Right atrium auricular region (tissue), 2 donors: ENCODE data around the gene GTF3C5. TPM values are rescaled to one million over a fixed set of nuclear protein-coding genes. Genes with fewer than 3 reads are reported as not detected.
A peak's percentile ranks its signal among the peaks of the same experiment; 100 is the strongest.
"Not testable (repeated sequence)": the region's sequence is repeated elsewhere in the genome, so short reads cannot be mapped to it uniquely, and the experiment has no call there.

Experiments
- DNase-seq: peaks from one replicate; pipeline ENCODE4 v3.0.0-alpha.2; 2019; ENCODE audit warnings: low spot score
- H3K27ac ChIP-seq, 2 donors: fragments of 200-600 bp; sonication (generic); 1 replicate in 1 of 2; 2 replicates in 1 of 2; pipeline ENCODE4 v1.5.1; 2016 to 2019
- H3K27me3 ChIP-seq, 2 donors: fragments of 200-600 bp; sonication (generic); one replicate each; pipeline versions ENCODE4 v1.5.1 to v1.6.0; 2017 to 2019
- H3K36me3 ChIP-seq: fragments of 200-600 bp; sonication (generic); one replicate; pipeline ENCODE4 v1.5.1; 2016
- H3K4me1 ChIP-seq, 2 donors: fragments of 200-600 bp; sonication (generic); one replicate each; pipeline versions ENCODE4 v1.5.1 to v1.6.0; 2017 to 2019
- H3K4me3 ChIP-seq, 2 donors: fragments of 200-600 bp; sonication (generic); 1 replicate in 1 of 2; 2 replicates in 1 of 2; pipeline ENCODE4 v1.5.1; 2017 to 2019; ENCODE audit warnings: mild to moderate bottlenecking in 1 of 2, moderate library complexity in 1 of 2
- H3K9me3 ChIP-seq, 2 donors: fragments of 200-600 bp; sonication (generic); one replicate each; pipeline ENCODE4 v1.5.1; 2019
- total RNA-seq, 2 donors: library from RNA; depleted of rRNA; stranded (reverse); fragments of >200 nt; gene quantifications; one replicate each; pipeline ENCODE4 v1.1.0, GENCODE V29; 2016
- TF ChIP-seq, protein P1 (sequence below), 2 donors: fragments of 200-600 bp; sonication (generic); IDR thresholded peaks; one replicate each; pipeline ENCODE4 v1.5.1; 2019; ENCODE audit warnings: antibody characterized with exemption in 2 of 2

The GTF3C5 gene
- total RNA-seq, 2 donors from 2014 or later: 30.5 to 31.1 TPM

DNA sequence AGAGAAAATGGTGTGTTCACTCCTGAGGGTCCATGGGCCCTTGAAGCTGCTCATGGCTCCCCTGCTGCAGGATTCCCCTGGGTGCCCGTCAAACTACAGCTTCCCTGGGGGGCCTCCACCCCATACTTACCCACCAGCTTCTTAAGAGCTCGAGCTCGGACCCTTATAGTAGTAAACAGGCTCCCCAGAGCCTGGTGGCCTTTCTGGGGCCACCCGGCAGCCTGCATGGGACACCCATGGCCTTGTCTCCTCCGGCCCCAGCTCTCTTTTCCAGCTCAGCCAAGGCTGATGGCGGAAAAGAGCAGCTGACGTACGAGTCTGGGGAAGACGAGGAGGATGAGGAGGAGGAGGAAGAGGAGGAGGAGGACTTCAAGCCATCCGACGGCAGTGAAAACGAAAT lies 26.8 kb downstream of the GTF3C5 start:
- Histone ChIP-seq H3K27ac (peak overlapping the region in 1 of 2 donors; percentile 46), H3K4me3 (no peak overlapping the region), H3K36me3 (peaks cover 44% of the 10 kb centered on the region), H3K4me1 (peaks cover 0 to 42% of the 10 kb centered on the region in 2 donors), H3K9me3 (no peaks in the 10 kb centered on the region), H3K27me3 (no peaks in the 10 kb centered on the region)
- no peak for DNase-seq
- TF ChIP-seq, protein P1, sequence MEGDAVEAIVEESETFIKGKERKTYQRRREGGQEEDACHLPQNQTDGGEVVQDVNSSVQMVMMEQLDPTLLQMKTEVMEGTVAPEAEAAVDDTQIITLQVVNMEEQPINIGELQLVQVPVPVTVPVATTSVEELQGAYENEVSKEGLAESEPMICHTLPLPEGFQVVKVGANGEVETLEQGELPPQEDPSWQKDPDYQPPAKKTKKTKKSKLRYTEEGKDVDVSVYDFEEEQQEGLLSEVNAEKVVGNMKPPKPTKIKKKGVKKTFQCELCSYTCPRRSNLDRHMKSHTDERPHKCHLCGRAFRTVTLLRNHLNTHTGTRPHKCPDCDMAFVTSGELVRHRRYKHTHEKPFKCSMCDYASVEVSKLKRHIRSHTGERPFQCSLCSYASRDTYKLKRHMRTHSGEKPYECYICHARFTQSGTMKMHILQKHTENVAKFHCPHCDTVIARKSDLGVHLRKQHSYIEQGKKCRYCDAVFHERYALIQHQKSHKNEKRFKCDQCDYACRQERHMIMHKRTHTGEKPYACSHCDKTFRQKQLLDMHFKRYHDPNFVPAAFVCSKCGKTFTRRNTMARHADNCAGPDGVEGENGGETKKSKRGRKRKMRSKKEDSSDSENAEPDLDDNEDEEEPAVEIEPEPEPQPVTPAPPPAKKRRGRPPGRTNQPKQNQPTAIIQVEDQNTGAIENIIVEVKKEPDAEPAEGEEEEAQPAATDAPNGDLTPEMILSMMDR (IDR thresholded peaks at IDR 0.05): no peak

DNA sequence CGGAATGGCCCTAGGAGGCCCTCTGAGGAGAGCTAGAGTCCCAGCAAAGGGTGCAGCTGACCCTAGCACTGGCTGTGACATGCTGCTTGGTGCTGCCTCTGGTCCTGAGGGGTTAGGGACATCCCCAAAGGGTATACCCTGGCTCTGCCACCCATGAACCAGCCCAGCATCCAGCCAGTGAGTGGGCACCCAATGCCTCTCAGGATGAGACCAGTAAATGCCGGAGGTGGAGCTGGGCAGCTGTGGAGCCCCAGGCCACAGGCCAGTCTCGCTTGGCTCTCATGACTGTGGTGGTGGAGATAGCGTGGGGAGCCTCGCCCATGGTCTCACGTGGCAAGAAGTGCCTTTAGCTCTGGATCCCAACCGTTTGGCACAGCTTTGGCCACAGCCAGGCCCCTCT lies 27.3 kb downstream of the GTF3C5 start:
- TF ChIP-seq, protein P1 (IDR thresholded peaks at IDR 0.05): no peak
- DNase-seq: no peak
- Histone ChIP-seq H3K27ac (peak overlapping the region in 1 of 2 donors; percentile 46), H3K4me1 (peaks cover 0 to 42% of the 10 kb centered on the region in 2 donors), H3K36me3 (peaks cover 43% of the 10 kb centered on the region), H3K4me3 (no peak overlapping the region), H3K27me3 (no peaks in the 10 kb centered on the region), H3K9me3 (no peaks in the 10 kb centered on the region)

DNA sequence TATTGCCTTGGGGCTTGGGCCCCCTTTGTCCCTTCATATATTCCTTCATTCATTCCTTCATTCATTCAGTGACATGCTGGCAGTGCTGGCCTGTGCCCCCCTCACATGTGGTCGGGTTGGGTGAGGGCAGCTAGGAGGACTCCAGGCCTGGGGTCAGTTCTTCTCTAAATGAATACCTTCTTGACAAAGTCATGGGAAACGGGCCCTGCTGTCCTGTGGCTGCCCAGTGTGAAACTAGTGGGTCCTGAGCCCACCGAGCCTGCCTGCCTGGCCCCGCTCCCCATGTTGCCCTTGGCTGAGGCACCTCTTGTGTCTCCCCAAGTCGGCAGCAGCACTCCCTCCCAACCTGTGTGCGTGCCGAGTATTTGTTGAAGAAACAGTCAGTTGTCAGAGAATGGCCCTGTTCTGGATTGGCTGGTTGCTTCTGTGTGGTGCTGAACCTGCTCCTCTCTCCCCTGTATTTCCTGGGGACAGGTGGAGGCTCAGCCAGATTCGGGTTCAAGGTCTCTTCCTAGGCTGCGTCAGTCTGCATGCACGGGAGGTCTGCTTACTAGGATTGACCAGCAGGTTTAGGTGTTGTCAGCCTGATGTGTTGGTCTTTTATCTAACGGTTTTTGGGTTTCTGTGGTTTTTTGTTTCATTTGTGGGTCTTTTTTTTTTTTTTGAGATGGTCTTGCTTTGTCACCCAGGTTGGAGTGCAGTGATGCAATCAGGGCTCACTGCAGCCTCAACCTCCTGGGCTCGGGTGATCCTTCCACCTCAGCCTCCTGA lies 27.9 kb downstream of the GTF3C5 start:
- Histone ChIP-seq H3K4me1 (peaks cover 0 to 39% of the 10 kb centered on the region in 2 donors), H3K9me3 (no peaks in the 10 kb centered on the region), H3K27me3 (no peaks in the 10 kb centered on the region), H3K4me3 (no peak overlapping the region), H3K36me3 (peaks cover 42% of the 10 kb centered on the region), H3K27ac (peak overlapping the region in 1 of 2 donors; percentile 57)
- no peak for DNase-seq
- TF ChIP-seq, protein P1 (IDR thresholded peaks at IDR 0.05): no peak

DNA sequence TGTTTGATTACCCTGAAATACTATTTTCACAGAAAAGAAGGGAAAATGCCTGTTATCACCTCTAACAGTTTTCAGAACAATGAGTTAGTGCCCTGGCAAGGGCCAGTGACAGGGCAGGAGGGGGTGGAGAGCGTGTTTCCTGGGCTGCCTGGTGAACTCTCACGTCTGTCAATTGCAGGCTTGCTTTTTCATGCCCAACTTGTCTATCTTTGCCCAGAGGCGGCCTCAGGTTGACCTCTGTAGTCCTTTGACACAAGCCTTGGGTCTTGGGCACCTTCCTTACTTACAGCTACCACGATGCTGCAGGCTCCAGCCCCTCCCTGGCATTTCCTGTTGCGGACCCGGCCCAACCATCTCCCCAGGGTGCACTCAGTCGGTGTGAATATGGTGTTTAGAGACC lies 28.8 kb downstream of the GTF3C5 start:
- Histone ChIP-seq H3K36me3 (peaks cover 33% of the 10 kb centered on the region), H3K4me1 (peaks cover 0 to 30% of the 10 kb centered on the region in 2 donors), H3K9me3 (no peaks in the 10 kb centered on the region), H3K27me3 (no peaks in the 10 kb centered on the region), H3K4me3 (no peak overlapping the region), H3K27ac (peak overlapping the region; percentile 57 to 77)
- TF ChIP-seq, protein P1 (IDR thresholded peaks at IDR 0.05): no peak
- DNase-seq: no peak

DNA sequence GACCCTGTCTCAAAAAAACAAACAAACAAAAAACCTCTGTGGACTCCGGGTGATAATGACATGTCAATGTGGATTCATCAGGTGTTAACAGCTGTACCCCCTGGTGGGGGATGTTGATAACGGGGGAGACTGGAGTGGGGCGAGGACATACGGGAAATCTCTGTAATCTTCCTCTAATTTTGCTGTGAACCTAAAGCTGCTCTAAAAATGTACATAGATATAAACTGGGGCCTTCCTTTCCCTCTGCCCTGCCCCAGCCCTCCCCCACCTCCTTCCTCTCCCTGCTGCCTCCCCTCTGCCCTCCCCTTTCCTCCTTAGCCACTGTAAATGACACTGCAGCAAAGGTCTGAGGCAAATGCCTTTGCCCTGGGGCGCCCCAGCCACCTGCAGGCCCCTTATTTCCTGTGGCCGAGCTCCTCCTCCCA lies 29.6 kb downstream of the GTF3C5 start:
- H3K9me3 ChIP-seq: no peaks in the 10 kb centered on the region
- H3K36me3 ChIP-seq: peaks cover 29% of the 10 kb centered on the region
- no peak overlapping the region for H3K4me3 ChIP-seq
- H3K27ac ChIP-seq: peak overlapping the region; percentile 57 to 77
- no peak for DNase-seq
- TF ChIP-seq, protein P1 (IDR thresholded peaks at IDR 0.05): no peak
- no peaks in the 10 kb centered on the region for H3K27me3 ChIP-seq
- peaks cover 0 to 25% of the 10 kb centered on the region in 2 donors for H3K4me1 ChIP-seq

DNA sequence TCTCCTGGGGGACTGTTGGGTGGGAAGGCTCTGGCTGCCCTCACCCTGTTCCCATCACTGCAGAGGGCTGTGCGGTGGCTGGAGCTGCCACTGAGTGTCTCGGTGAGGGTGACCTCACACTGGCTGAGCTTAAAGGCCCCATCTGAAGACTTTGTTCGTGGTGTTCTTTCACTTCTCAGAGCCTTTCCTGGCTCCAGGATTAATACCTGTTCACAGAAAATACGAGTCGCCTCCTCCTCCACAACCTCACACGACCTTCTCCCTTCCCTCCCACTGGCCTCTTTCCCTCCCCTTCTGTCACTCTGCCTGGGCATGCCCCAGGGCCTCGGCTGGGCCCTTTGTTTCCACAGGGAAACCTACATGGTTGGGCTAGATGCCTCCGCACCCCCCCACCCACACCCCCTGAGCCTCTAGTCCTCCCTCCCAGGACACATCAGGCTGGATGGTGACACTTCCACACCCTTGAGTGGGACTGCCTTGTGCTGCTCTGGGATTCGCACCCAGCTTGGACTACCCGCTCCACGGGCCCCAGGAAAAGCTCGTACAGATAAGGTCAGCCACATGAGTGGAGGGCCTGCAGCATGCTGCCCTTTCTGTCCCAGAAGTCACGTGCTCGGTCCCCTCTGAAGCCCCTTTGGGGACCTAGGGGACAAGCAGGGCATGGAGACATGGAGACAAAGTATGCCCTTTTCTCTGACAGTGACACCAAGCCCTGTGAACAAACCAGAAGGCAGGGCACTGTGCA lies 30.4 kb downstream of the GTF3C5 start:
- Histone ChIP-seq H3K4me1 (peaks cover 0 to 21% of the 10 kb centered on the region in 2 donors), H3K27ac (peak overlapping the region; percentile 76 to 77), H3K36me3 (peaks cover 22% of the 10 kb centered on the region)
- not testable (repeated sequence) for H3K4me3 ChIP-seq, H3K9me3 ChIP-seq, H3K27me3 ChIP-seq, DNase-seq

DNA sequence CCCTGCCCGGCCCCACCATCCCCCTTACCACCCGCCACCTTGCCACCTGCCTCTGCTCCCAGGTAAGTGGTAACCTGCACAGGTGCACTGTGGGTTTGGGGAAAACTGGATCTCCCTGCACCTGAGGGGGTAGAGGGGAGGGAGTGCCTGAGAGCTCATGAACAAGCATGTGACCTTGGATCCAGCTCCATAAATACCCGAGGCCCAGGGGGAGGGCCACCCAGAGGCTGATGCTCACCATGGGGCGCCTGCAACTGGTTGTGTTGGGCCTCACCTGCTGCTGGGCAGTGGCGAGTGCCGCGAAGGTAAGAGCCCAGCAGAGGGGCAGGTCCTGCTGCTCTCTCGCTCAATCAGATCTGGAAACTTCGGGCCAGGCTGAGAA lies 31.0 kb downstream of the GTF3C5 start, which contains the start of gene CEL:
TSS of gene CEL (plus strand) at position 218 of the 382 bp plus-strand sequence. CDS start at position 240, 22 bp downstream.
- H3K4me3 ChIP-seq, H3K9me3 ChIP-seq, H3K27me3 ChIP-seq, DNase-seq: not testable (repeated sequence)
- peak within 1 kb of the TSS; percentile 76 to 77 for H3K27ac ChIP-seq
- H3K36me3 ChIP-seq: peaks cover 16% of the 10 kb centered on the region
- peaks cover 0 to 21% of the 10 kb centered on the region in 2 donors for H3K4me1 ChIP-seq

DNA sequence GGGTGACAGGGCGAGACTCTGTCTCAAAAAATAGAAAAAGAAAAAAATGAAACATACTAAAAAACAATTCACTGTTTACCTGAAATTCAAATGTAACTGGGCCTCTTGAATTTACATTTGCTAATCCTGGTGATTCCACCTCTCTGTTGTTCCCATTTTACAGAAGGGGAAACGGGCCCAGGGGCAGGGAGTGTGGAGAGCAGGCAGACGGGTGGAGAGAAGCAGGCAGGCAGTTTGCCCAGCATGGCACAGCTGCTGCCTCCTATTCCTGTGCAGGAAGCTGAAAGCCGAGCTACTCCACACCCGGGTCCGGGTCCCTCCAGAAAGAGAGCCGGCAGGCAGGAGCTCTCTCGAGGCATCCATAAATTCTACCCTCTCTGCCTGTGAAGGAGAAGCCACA lies 31.8 kb downstream of the GTF3C5 start:
- not testable (repeated sequence) for DNase-seq, H3K4me3 ChIP-seq, H3K27me3 ChIP-seq, H3K27ac ChIP-seq, H3K9me3 ChIP-seq, H3K36me3 ChIP-seq
- H3K4me1 ChIP-seq: peaks cover 0 to 21% of the 10 kb centered on the region in 2 donors
